PC-9 (cell line): ENCODE results near the gene ANKS1B.

Source experiments
- CTCF ChIP-seq: fragments of 200-600 bp; sonication (generic); conservative IDR thresholded peaks from 2 replicates; pipeline ENCODE4 v1.6.1; 2017; ENCODE audit warnings: mixed run types, antibody characterized with exemption, mild to moderate bottlenecking, moderate library complexity
- EZH2 ChIP-seq: fragments of 200-600 bp; sonication (generic); IDR thresholded peaks from 2 replicates; pipeline ENCODE4 v1.8.0; 2017; ENCODE audit warnings: antibody characterized with exemption, low read depth

GRCh38 chr12:99029511-99030271 is 955.0 kb downstream of the ANKS1B start:
- no peak for TF ChIP-seq EZH2
- no peak for TF ChIP-seq CTCF
